Stimulated activated CD4-positive, alpha-beta T cell treated with anti-CD3 and anti-CD28 coated beads, Interleukin-12 subunit alpha, Interleukin-12 subunit beta, amount 100 ng/mL, for 4 hours (primary cell): ENCODE data around the gene SEMA4A.
"Not testable (repeated sequence)": the region's sequence is repeated elsewhere in the genome, so short reads cannot be mapped to it uniquely, and the experiment has no call there.

Experiments
- DNase-seq: peaks from one replicate; pipeline ENCODE4 v3.0.0-alpha.2; 2020

The SEMA4A gene

GRCh38 chr1:156119503-156120209, 33.7 kb upstream of the SEMA4A start:
- no peak for DNase-seq

- DNase-seq = no peak
Measured at GRCh38 chr1:156120318-156120717, 33.1 kb upstream of the SEMA4A start.

GRCh38 chr1:156121005-156121404, 32.4 kb upstream of the SEMA4A start:
- DNase-seq = not testable (repeated sequence)

GRCh38 chr1:156121457-156121856, 31.9 kb upstream of the SEMA4A start:
- DNase-seq = no peak

- no peak for DNase-seq
Measured at GRCh38 chr1:156122086-156122485, 31.3 kb upstream of the SEMA4A start.

DNA sequence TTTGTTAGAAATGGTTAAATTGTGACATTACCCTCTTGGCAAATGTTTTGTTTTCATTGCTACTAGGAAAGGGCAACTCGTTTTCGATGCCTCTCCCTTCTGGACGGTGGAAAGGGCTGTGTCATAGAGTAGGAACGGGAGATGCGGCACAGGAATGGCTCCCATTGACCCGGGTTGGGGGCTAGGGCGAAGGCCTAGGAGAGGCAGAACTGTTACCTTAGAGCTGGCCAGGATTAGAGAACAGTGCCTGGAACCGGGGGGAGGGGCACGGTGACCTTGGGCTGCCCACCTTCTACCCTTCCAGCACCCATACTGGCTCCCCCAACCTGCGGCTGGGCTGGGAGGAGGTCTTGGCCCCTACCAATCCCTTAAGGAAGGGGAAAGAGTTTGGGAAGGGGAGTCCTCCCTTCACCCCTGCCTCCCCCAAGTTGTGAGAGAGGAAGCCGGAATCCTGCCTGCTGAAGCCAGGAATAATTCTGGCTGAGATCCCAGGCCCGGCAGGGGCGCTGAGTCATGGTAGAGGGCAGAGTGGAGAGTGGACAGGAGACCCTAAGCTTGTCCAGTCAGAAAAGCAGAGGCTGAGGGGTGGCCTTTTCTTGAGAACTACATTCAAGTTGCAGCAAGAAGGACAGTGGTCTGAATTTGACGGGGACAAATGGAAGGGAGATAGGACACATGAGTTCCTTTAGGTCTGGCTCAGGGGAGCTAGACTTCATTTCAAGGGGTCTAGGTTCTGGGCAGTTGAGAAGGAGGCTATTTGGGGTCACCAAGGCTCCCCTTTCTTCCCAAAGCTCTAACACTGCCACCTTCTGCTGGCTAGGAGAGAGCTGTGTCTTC, 30.6 kb upstream of the SEMA4A start:
- DNase-seq = no peak

GRCh38 chr1:156123356-156124196, 29.8 kb upstream of the SEMA4A start:
- DNase-seq = peak; percentile 58

DNA sequence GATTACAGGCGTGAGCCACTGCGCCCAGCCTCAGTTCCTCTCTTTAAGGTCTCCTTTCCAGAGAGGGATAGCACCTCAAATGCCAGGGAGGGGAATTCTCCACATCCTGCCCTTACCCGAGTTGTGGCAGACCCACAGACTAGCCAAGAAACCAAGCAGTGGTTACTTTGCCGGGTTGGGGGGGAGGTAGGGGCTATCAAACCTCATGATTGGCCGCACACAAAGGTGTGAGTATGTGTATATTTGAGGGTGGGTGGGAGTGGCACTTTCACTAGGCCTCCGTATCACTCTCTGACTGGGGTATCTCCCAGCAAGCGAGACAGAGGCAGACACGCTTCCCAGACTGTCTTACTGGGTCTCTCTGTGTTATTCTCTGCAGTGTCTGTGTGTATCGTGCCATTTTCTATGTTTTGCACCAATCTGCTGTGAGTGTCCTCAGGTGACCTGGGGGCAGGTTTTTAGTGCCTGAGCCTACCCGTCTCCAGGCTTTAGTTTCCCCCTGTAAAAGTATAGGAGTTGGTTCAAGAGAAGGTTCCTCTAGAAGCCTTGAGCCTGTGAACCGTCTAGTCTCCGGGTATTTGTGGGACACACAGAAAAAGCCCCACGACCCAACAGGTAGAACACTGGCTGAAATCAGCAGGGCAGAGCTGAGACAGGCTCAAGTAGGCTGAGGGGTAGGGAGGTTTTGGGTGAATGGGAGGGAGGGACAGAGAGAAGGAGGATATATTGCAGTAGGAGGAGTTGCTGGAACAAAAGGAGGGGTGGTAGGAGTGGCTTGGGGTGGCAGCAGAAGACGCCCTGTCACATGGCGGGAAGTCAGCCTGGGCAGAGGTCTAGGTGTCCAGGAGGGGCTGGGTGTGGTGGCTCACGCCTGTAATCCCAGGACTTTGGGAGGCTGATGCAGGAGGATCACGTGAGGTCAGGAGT, 28.6 kb upstream of the SEMA4A start:
- no peak for DNase-seq

DNA sequence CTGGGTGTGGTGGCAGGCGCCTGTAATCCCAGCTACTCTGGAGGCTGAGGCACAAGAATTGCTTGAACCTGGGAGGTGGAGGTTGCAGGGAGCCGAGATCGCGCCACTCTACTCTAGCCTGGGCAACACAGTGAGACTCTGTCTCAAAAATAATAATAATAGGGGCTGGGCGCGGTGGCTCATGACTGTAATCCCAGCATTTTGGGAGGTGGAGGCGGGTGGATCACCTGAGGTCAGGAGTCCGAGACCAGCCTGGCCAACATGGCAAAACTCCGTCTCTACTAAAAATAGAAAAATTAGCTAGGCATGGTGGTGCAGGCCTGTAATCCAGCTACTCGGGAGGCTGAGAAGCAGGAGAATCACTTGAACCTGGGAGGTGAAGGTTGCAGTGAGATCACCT, 27.8 kb upstream of the SEMA4A start:
- DNase-seq = not testable (repeated sequence)

- DNase-seq = no peak
Measured at GRCh38 chr1:156126043-156126629, 27.2 kb upstream of the SEMA4A start.

DNA sequence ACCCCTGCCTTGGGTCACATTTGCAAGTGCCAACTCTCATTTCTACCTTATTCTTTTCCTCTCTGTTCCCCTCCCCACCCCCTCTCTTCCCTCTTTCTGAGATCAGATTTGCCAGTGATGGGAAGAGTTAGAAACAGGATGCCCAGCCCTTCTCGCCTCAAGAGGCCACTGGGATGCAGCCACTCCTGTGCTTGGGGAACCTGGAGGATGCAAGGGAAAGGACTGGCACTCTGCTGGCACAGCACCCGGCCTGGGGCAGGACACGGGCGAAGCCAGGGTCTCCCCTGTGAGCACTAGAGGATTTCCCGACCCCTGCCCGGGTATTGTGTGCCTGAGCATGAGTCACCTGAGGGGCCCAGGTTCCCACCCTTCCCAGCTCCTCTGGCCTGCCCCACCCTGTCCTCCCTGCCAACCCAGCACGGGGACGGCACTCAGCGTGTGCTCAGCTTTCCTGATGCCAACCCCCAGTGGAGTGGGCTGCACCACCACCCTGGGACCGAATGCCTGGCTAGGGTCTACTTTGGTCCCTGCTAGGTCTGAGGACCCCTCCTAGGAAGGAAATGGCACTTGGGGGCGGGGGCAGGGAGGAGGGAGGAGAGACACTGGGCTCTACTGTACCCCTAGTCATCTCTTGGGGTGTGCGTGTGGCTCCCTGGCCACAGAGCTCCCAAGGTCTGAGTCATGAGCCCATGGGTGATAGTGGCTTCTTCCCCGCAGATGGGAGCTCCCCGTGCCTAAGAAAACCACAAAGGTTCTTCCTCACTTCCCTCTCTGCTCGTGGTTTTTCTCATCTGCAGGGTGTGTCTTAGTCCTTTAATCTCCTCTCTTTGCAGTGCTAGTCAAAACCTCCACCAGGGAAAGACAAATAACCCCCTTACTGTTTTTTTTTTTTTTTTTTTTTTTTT, 26.5 kb upstream of the SEMA4A start:
- peak; percentile 66 for DNase-seq

DNA sequence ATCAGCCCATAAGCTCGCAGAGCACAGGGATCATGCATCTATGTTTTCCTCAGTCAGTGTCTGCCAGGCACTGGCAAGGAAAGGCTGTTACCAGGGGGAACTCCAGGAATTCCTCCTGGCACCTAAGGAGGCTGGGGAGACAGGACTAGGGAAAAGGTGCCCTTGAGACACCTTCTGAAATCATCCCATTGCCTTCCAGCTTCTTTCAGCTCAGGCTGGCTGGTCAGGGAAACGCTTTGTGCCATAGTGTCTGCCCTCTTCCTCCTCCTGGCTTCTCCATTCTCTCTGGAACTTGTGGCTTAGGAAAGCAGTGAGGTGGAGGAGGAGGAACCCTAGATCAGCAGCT, 25.1 kb upstream of the SEMA4A start:
- DNase-seq = no peak

DNA sequence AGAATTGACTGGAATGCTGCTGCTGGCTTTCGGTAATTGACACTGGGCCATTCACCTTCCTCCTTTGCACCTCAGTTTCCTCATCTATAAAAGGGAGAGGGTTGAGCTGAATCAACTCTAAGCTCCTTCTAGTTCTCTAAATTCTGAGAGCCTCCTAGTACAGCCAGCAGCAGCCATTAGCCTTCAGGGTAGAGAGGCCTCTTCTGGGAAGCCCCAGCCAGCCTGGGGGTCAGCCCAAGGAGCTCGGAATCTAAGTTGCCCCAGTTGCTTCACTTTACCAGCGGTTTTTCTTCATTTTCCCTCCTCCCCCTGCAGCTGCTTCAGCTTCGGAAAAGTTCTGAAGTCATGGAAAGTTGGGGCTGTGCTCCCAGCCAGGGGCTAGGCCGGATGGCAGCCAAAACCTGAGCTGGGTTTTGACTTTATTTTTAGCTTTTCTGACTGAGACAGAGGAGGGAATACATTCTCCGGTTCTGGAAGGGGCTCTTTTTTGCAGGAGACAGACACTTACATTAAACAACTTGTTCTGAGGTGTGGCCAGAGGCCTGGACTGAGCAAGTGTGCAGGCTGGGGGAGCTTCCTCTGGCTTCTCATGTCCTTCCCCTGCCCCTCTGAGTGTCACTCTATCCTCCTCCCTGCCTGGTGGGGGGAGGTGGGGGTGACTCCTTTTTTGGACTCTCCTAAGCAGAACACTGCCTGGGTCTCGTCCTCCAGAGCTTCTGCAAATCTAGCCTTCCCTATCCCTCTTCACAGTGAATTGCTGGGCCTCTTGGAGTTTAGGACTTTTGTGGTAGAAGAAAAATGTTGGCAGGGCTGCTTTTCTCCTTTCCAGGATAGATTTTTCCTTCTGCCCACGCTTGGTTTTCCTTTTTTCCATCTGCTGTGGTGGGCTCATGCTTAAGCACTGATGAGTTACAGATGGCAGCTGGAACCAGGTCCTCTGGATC, 24.5 kb upstream of the SEMA4A start:
- DNase-seq = no peak

- peak; percentile 80 for DNase-seq
Measured at GRCh38 chr1:156129687-156130577, 23.5 kb upstream of the SEMA4A start.

- DNase-seq = no peak
Measured at GRCh38 chr1:156130578-156130942, 22.8 kb upstream of the SEMA4A start.

- no peak for DNase-seq
Measured at GRCh38 chr1:156134716-156135435, 18.5 kb upstream of the SEMA4A start.

GRCh38 chr1:156135930-156136871, 17.2 kb upstream of the SEMA4A start:
- no peak for DNase-seq
